ENCODE results near the gene TNNI2. TPM values are rescaled to one million over a fixed set of nuclear protein-coding genes. Genes with fewer than 3 reads are reported as not detected.

TNNI2 gene
- total and polyA plus RNA-seq, 2 donors (not counting 3 experiments of a cell fraction or from before 2014, with no cell fraction given): not detected

DNA sequence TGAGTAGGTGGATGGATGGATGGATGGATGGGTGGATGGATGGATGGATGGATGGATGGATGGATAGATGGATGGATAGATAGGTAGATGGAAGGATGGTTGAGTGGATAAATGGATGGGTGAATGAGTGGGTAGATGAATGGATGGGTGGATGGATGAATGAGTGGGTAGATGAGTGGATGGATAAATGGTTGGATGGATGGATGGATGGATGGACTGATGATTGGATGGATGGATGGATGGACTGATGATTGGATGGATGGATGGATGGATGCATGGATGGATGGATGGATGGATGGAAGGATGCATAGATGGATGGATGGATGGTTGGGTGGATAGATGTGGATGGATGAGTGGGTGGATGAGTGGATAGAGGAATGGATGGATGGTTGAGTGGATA is 17.2 kb upstream of the TNNI2 start:
- H3K27ac ChIP-seq (ENCODE audit: insufficient read depth, low read depth, low read length): no peak overlapping the region
- no peak for DNase-seq (ENCODE audit: low read depth, low spot score)
- H3K4me3 ChIP-seq (replicated peaks in 1 of 3; ENCODE audit: insufficient read depth in 1 of 3, low read depth in 1 of 3, low read length in 3 of 3): no peak overlapping the region
- no peaks in the 10 kb centered on the region for H3K36me3 ChIP-seq (ENCODE audit: control insufficient read depth in 2 of 2, extremely low read depth in 1 of 2, insufficient read depth in 2 of 2, low read length in 2 of 2)
- H3K4me1 ChIP-seq (ENCODE audit: control insufficient read depth, extremely low read depth, insufficient read depth, low read length): no peaks in the 10 kb centered on the region
- peaks cover 0 to 1% of the 10 kb centered on the region in 2 experiments for H3K27me3 ChIP-seq (ENCODE audit: control insufficient read depth in 2 of 2, insufficient read depth in 2 of 2, low read length in 2 of 2)
- H3K9me1 ChIP-seq (replicated peaks; ENCODE audit: control insufficient read depth, extremely low read depth, insufficient read depth, low read length): no peaks in the 10 kb centered on the region
- dilution Hi-C loops (cut with MboI; ENCODE audit: extremely low pct_ligation_motif_present, low sequenced_read_pairs) (no loop called here), intact Hi-C loops (cut with micrococcal nuclease) (no loop called here)
- H3K79me2 ChIP-seq (ENCODE audit: control insufficient read depth, insufficient read depth, low read length): no peaks in the 10 kb centered on the region
- H3K9ac ChIP-seq (replicated peaks; ENCODE audit: extremely low read depth, insufficient read depth, low read length): no peak overlapping the region
- H4K20me1 ChIP-seq (replicated peaks; ENCODE audit: control insufficient read depth, extremely low read depth, insufficient read depth, low read length): no peaks in the 10 kb centered on the region
- no peaks in the 10 kb centered on the region for H3K9me3 ChIP-seq (replicated peaks; ENCODE audit: control insufficient read depth, insufficient read depth, low read length)
- H3K4me2 ChIP-seq (ENCODE audit: insufficient read depth, low read length): no peak overlapping the region
- TF ChIP-seq, protein P1, sequence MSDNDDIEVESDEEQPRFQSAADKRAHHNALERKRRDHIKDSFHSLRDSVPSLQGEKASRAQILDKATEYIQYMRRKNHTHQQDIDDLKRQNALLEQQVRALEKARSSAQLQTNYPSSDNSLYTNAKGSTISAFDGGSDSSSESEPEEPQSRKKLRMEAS (IDR thresholded peaks at IDR 0.05; ENCODE audit: insufficient read depth, insufficient read length): no peak
- TF ChIP-seq GATA2 (IDR thresholded peaks at IDR 0.05; ENCODE audit: insufficient read depth, insufficient read length, low read depth, low read length) (no peak), FOS (IDR thresholded peaks at IDR 0.05; ENCODE audit: borderline replicate concordance, insufficient read depth, low read length) (no peak), POLR2A (IDR thresholded peaks at IDR 0.05; ENCODE audit: low read depth, low read length) (no peak), POLR2AphosphoS5 (IDR thresholded peaks at IDR 0.05; ENCODE audit: insufficient read depth, low read depth, low read length) (no peak), MYC (IDR thresholded peaks at IDR 0.05; ENCODE audit: low read depth, low read length) (no peak), JUN (IDR thresholded peaks at IDR 0.05; ENCODE audit: borderline replicate concordance, insufficient read depth, insufficient read length, low read depth) (no peak), EZH2 (IDR thresholded peaks at IDR 0.05; ENCODE audit: borderline replicate concordance, low read depth, low read length, severe bottlenecking) (no peak)
- TF ChIP-seq, protein P2, sequence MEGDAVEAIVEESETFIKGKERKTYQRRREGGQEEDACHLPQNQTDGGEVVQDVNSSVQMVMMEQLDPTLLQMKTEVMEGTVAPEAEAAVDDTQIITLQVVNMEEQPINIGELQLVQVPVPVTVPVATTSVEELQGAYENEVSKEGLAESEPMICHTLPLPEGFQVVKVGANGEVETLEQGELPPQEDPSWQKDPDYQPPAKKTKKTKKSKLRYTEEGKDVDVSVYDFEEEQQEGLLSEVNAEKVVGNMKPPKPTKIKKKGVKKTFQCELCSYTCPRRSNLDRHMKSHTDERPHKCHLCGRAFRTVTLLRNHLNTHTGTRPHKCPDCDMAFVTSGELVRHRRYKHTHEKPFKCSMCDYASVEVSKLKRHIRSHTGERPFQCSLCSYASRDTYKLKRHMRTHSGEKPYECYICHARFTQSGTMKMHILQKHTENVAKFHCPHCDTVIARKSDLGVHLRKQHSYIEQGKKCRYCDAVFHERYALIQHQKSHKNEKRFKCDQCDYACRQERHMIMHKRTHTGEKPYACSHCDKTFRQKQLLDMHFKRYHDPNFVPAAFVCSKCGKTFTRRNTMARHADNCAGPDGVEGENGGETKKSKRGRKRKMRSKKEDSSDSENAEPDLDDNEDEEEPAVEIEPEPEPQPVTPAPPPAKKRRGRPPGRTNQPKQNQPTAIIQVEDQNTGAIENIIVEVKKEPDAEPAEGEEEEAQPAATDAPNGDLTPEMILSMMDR (IDR thresholded peaks at IDR 0.05; ENCODE audit: extremely low read depth in 1 of 2, insufficient read depth in 1 of 2, low read depth in 1 of 2, low read length in 2 of 2): no peak
- H2AFZ ChIP-seq (ENCODE audit: low read depth, low read length): no peak overlapping the region
- POLR2A ChIA-PET: no interaction called here
- no TSS peak for BruUV-seq (replicated peaks)
- CTCF ChIA-PET: interaction anchor here (1.7 to 2.0 kb wide), 3 partner anchors 12 to 169 kb away, joined by 7 to 15 read pairs (median 8); no protein-coding TSS in a partner anchor
- FAIRE-seq: no peak
